ENCODE results near the gene GCM1.

DNA sequence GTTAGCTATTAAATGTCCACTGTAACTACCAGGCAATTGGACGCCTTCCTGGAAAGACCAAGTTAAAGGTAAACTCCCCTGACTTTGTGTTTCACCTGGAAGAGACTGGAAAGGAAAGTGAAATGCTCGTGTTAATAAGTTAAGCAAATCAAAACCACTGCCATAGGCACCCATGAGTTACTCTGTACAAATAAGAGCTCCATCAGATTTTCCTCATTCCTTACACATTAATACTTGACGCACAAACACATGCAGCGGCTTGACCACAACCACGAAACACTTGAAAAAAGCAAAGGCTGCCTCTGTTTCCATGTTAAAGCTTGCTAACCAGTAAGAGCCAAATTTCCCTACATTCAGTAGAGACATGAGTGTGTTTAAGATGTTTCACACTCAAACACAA, 19.8 kb downstream of the GCM1 start:
- TF ChIP-seq POLR2AphosphoS5 (IDR thresholded peaks at IDR 0.05; ENCODE audit: borderline replicate concordance, low read depth, low read length) (no peak), EZH2 (IDR thresholded peaks at IDR 0.05) (no peak)

Measured in SK-N-MC (cell line).